Activated CD4-positive, alpha-beta T cell treated with anti-CD3 and anti-CD28 coated beads, Interleukin-2, amount 50 U/mL, for 48 hours (primary cell): ENCODE data around the gene TTC27.

Source experiments
- DNase-seq, 2 experiments: peaks; one replicate each; pipeline ENCODE4 v3.0.0-alpha.2; 2020

Gene TTC27

DNA sequence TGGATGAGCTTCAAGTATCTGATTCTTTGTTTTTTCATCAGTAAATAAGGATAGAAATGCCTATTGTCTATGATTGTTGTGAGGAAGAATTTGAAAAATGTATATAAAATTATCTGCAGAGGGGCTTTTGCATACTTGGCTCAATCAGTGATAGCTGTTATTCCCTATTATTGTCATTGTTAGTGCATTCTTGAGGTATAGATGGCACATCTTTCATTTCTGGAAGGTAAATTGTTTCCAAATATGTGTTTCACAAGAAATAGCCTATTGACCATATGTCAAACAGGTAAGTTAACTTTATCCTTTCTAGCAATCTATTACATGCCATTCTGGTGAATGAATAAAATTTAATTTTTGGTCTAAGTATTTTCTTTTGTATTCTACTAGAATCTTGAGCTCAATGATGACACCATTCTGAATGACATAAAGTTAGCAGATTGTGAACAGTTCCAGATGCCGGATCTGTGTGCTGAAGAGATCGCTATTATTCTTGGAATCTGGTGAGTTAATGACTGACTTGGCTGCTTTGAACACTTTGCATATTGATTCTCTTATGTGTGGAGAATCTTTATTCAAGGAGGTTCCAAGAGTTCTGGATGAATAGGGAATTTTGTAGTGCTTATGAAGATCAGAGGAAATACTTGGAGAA is 44.2 kb downstream of the TTC27 start:
- DNase-seq = no peak

DNA sequence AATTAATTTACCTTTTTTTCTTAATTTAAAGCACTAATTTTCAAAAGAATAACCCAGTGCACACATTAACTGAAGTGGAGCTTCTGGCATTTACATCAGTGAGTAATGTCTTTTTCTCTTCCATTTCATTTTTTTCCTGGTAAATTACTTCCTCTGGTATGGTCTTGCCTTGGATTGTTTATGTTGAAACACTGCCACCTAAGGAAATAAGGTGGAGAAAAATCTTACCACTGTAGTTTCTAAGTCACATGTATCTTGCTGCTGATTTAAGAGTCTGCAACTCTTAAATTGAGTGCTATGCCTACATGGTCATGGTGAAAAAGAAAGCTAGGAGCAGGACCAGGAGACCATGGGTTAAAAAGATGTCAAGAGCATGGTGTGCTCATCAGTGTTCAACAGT is 51.0 kb downstream of the TTC27 start:
- no peak for DNase-seq

DNA sequence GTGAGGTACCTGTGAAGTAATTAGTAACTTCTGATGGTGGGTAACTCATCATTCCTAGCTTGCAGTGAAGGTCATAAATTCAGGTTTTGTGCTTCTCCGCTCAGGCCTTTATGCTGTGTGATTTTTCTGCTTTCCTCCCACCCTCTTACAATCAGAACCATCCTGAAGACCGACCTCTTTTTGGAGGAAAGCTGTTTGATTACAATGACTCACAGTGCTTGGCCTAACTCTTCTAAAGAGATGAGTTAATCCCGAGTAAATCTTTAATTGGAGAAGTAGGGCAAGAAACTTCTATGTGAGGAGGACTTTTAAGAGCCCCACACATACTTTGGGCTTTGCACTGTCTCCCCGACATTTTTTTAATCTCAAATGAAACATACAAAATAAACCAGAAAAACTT is 53.1 kb downstream of the TTC27 start:
- DNase-seq = no peak

DNA sequence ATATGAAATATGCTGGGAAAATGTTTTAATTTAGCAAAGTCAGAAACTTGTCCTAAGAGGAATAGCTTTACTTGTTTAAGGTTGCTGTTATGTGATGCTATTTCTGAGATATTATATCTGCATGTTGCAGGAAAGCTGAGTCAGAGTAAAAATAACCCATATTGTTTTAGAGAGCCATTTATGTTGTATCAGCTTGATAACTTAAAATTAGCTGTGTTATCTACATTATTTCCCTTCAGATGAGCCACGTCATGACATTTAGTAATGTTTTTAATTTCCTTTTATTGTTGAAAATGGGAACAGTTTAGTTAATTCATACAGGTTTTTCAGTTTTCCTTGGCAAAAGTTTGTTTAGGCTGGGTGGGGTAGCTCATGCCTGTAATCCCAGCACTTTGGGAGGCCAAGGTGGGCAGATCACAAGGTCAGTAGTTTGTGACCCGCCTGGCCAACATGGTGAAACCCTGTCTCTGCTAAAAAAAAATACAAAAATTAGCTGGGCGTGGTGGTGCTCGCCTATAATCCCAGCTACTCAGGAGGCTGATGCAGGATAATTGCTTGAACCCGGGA is 55.8 kb downstream of the TTC27 start:
- no peak for DNase-seq

DNA sequence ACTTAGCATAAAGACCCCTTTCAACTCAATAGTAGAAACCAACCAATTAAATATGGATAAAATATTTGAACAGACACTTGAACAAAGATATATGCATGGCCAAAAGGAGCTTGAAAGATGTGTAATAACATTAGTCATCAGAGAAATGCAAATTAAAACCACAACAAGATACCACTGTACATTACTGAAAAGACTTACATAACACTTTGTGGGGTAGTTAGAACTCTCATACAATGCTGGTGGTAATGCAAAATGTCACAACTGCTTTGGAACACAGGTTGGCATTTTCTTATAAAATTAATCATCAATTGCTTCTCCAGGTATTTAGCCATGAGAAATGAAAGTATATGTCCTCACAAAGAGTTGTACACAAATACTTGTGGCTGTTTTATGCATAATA is 60.7 kb downstream of the TTC27 start:
- no peak for DNase-seq

DNA sequence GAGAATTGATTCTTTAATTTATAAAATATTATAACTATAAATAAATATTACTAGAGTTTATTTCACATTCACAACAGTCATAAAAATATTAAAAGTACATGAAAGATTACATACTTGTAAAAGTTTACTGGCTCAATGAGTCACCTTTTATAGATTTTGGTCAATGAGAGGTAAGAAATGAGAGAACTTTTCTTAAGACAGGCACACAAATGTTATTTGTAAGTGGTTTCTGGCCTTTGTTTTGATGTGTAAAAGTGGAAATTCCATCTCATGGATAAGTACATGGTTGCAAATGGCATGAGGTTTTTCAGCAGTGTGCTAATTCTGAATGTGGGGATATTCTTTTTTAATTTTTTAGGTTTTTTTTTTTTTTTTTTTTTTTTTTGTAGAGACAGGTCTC is 63.8 kb downstream of the TTC27 start:
- no peak for DNase-seq

DNA sequence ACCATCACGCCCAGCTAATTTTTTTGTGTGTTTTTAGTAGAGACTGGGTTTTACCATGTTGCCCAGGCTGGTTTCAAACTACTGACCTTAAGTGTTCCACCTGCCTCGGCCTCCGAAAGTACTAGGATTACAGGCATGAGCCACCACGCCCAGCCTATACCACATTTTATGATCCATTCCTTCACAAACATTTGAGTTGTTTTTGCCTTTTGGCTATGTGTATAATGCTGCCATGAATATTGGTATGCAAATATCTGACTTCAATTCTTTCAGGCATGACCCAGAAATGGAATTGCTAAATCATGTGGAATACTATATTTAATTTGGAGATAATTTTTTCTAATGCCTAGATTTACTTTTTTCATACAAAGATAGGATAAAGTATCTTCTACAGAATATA is 68.6 kb downstream of the TTC27 start:
- DNase-seq = no peak

DNA sequence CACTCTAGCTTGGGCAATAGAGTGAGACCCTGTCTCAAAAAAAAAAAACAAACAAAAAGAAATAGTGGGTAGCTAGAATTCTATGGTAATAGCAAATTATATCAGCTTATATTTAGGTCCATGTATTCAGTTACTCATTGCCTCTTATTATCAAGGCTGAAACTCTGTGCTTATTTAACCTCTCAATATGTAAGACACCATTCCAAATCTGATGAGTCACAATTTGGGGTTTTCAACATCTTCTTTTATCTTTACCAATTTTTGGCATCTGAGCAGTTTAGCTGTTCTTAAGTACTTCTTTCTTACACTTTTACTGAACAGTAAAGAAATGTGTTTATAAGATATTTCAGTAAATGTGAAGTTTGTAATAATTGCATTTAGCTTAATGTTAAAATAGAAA is 69.3 kb downstream of the TTC27 start:
- no peak for DNase-seq

DNA sequence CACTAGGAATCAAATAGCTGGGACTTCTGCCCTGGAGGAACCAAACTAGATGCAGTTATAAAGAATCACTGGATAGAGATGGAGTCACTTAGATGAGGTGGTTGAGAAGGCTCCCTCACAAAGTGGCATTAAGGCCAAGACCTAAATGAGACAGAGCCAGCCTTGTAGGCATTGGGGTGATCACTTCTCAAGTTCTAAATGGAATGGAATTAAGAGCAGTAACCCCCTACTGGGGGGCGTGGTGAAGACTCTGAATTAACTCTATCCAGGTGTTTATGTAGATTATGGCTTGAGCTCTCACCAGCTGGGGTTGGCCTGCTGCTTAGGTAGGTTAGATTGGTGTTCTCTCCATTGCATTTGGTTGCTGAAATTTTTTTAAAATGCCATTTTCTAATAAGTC is 71.3 kb downstream of the TTC27 start:
- no peak for DNase-seq

DNA sequence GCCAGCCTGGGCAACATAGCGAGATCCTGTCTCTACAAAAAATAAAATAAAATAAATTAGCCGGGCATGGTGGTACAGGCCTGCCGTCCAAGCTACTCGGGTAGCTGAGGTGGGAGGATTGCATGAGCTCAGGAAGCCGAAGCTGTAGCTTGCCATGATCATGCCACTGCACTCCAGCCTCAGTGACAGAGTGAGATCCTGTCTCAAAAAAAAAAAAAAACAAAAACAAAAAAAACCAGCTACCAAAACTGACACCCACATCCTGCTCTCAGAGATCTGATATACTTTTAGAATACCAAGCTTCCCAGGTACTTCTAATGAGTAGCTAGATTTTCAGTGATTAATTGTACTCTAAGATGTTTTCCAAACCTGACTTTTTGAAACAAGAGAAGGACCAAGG is 74.0 kb downstream of the TTC27 start:
- no peak for DNase-seq

DNA sequence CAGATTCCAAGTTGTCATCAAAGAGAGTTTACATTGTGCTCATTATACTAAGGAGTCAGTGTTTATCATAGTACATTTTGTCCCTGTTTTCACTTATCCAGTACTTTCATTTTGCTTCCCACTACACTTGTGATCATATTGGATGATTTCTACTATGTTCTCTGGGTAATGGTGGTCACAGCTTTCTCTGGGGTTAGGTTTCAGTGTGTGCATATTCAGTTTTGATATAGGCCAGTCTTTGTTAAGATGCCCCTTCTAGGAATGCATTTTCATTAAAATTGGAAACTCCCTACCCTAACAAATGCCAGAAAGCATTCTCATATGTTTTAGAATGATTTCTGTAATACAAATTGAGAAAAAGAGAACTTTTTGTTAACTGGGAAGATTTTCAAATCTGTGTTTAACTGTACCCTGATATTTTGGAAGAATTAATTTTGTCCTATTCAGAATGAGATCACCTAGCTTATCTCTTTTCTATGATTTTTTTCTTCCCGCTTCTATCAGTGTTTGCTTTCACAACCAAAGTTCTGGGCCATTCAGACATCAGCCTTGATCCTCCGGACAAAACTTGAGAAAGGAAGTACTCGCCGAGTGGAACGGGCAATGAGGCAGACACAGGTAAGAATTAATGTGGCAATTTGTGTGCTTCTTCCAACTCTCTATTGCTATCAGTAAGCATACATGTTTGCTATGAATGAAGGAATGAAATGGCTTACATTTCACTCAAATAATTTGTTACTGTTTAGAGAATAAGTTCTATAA is 74.6 kb downstream of the TTC27 start:
- DNase-seq = no peak

DNA sequence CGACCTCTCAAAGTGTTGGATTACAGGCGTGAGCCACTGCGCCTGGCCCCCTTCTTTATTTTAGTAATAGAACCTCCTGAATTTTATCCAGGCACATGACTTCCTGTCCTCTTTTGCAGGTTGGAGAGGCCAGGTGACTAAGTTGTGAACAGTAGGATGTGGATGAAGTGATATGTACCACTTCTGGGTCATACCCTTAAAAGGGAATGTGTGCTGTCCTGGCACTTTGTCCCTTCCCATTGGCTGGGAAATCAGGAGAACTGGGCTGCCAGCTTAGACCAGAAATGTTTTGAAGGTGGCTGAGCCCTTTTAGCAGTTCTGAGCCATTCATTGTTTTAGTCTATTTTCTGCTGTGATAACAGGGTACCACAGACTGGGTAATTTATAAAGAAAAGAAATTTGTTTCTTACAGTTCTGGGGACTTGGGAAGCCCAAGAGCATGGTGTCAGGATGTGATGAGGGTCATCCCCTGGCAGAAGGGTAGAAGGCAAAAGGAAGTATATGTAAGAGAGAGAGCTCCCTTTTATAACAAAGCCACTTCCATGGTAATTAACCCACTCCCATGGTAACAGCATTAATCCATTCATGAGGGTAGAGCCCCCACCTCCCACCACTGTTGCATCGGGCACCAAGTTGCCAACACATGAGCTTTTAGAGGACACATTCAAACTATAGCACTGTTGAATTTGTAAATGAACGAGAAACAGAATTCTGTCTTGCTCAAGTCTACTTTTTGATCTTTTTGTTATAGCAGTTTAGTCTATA is 79.1 kb downstream of the TTC27 start:
- no peak for DNase-seq

DNA sequence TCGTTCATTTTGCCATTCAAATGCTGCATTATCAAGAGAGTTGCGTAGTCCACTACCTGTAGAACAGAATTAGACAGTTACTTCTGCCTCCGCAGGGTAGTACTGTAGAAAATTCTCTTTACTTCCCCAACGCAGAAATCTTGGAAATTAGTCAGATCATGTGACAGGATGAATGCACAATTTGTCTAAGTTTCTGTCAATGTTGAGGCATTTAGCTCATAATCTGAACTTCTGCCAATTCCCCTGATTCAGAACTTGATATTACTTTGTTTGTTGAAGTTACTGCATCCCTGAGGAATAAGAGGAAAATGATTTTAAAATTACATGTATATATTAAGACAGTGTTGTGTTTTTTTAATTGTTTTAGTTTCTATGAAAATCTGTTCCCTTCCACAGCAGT is 83.4 kb downstream of the TTC27 start:
- DNase-seq = no peak

DNA sequence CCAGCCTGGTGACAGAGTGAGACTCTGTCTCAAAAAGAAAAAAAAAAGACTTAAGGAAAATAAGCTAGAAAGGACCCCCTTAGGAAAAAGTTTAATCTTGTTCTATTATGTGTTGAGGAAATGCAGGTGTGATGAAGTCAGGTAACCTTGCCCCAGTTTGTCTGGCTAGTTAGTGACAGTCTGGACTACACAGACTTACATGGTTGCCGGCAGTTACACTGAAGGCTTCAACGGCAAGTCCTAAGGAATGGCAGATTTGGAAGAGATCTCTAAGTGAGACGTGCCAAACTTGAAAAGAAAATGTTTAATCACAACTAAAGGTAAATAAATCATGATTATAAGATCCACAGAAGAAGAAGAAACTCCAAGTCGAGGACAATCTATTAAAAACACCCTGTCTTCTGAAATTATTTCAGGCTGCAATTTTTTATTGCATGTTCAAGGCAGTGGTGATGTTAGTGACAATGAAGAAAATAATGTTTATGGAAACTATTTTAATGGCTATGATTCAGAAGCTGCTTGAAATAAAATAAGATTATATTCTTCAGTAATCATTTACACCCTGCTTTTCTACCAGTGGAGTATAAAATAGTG is 84.2 kb downstream of the TTC27 start:
- DNase-seq = no peak

DNA sequence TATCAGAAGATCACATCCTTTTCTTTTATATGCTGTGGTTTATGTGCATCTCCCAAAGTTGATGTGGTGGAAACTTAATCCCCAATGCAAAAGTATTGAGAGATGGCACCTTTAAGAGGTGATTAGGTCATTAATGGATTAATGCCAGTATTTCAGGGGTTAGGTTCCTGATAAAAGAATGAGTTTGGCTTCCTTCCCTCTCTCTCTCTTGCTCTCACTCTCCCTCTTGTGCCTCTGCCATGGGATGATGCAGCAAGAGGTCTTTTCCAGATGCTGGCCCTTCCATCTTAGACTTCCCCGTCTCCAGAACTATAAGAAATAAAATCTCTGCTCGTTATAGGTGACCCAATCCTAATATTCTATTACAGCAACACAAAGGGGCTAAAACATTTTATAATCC is 85.0 kb downstream of the TTC27 start:
- no peak for DNase-seq

DNA sequence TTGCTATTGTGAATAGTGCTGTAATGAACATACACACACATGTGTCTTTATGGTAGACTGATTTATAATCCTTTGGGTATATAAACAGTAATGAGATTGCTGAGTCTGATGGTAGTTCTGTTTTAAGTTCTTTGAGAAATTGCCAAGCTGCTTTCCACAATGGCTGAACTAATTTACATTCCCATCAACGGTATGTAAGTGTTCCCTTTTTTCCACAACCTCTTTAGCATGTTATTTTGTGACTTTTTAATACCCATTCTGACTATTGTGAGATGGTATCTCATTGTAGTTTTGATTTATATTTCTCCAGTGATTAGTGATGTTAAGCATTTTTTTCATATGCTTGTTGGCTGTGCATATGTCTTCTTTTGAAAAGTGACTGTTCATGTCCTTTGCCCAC is 86.7 kb downstream of the TTC27 start:
- no peak for DNase-seq

DNA sequence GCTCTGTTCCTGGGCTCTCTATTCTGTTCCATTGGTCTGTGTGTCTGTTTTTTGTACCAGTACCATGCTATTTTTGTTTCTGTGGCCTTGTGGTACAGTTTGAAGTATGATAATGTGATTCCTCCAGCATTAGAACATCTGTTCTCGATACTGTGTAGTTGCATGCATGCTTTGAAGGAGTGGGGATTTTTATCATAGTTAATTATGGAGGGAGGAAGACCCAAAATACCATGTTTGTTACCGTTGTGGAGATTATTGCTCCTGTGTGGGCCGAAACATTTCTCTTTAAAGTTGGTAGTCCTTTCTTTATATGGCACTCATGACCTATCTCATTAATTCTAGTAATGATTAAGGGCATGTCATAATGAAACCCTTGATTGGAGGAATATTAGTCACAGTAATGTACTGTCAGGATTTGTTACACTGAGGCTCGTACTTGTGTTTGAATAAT is 87.6 kb downstream of the TTC27 start:
- DNase-seq = no peak

DNA sequence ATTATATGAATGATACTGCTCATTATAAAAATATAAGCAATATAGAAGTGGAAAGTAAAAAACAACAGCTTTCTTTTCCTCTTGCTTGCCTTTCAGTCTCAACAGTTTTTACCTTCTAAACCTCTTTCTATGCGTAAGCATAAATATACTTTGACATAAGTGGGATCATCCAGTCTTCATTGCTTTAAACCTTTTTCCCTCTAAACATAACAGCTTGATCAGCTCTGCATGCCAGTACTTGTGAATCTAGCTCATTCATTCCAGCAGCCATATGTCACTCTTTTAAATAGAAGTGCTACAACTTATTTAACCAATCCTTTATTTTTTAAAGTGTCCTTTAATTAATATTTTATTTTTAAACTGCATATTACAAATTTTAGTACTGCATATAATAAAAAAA is 88.1 kb downstream of the TTC27 start:
- DNase-seq = no peak

DNA sequence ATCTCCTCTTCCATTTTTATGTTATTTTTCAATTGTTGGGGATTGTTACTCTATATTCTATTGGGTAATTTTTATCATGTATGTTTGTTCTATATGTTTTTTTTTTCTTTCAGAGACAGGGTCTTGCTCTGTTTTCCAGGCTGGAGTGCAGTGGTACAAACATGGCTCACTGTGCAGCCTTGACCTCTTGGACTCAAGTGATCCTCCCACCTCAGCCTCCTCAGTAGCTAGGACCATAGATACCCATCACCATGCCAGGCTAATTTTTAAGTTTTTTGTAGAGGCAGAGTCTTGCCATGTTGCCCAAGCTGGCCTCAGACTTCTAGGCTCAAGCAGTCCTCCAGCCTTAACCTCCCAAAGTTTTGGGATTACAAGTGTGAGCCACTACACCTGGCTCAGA is 88.7 kb downstream of the TTC27 start:
- no peak for DNase-seq

DNA sequence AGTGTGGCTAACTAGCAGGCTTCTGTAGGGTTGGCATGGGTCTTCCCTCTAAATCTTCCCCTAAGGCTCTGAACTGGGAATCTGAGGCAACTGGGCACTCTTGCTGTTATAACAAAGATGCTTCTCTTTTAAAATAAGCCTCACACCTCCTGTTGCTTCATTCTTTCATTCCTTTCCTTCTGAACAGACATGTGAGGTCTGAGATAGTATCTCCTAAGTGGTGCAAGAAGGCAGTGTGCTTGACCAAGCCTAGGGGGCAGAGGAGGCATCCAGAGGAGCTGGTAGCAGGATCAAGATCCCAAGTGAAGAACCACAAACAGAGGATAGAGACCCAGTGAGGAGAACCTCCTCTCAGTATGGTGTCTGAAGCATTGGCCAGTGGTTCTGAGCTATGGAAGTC is 90.9 kb downstream of the TTC27 start:
- DNase-seq = no peak

DNA sequence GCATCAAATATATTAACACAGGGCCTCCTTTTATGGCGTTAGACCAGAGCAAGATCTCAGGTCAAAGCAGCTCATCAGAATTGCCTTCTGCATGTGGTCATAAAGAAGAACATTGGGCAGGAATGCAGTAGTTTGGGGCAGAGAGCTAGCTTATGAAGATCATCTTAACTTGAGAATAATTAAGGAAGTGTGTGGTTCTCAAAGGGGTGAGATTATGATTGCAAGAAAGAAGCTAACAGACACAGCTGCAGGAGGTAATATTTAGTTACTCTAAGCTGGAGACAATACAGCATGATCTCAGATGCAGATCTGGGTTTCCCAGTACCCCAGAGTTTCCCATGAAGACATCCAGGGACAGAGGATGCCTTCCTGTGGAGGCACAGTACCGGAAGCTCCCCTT is 91.6 kb downstream of the TTC27 start:
- no peak for DNase-seq

DNA sequence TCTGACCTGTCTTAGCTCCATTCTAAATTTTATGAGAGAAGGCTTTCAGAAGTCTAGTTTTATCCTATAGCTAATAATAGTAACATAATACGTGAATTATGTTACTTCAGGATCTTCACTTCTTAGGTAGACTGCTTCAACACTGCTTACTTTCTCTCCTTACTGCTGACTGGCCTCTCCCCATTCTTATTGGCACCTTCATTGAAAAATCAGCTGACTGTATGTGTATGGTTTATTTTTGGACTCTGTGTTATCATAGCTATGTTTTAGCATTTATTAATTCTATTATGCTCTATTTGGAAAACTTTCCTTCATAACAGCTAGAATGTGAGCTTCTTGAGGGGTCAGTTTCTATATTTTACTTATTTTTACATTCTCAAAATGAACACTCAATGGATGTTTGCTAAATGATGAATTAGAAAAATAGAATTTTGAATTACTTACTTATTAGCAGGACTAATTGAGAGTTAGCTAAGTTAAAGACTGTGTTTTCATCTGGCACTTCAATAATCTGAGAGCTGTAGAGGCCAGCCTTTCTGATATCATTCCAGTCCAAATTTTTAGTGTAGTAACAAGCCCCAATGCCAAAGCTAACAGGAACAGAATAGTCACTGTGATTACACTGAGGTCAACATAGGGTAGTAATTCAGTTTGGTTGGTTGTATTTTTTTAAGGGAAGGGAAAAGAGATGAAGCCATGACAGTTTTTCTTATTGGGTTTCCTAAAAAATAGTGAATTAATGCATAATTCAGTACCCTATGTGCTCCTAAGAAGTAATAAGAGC is 92.3 kb downstream of the TTC27 start:
- no peak for DNase-seq

DNA sequence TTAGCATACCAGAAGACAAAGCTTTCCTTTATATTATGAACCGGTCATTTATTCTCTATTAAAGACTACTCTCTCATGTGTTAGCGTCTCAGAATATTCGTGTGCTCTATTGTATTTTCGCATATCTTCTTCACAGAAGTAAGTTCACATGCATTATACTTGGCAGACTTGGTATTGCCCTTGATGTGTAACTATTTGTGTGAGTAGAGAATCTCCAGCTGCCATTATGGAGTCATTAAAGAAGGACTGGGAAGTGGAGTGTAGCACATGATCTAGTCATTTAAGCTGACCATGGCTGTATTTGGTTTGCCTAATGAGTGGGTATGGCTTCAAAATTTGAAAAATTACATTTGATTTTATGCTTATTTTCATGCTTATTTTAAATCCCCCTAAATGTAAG is 92.9 kb downstream of the TTC27 start:
- DNase-seq = no peak
